GM21390 (cell line): ENCODE measurements around the gene VPS51.

Source experiments
- ATAC-seq: cut with Tn5 transposase; IDR thresholded peaks from one replicate; pipeline ENCODE4 v1.9.1; 2021; ENCODE audit not compliant: unreplicated experiment

Gene VPS51

GRCh38 chr11:65104628-65105027 is 8.6 kb downstream of the VPS51 start:
- no peak for ATAC-seq

GRCh38 chr11:65107078-65107477 is 11.1 kb downstream of the VPS51 start:
- no peak for ATAC-seq

GRCh38 chr11:65107751-65108468 is 11.9 kb downstream of the VPS51 start:
- ATAC-seq: no peak

- no peak for ATAC-seq
These were observed 12.6 kb downstream of the VPS51 start for GRCh38 chr11:65108469-65109123.

- no peak for ATAC-seq
These were observed 13.5 kb downstream of the VPS51 start for GRCh38 chr11:65109231-65110198.

GRCh38 chr11:65110354-65110861 is 14.4 kb downstream of the VPS51 start:
- ATAC-seq: peak; percentile 30

DNA sequence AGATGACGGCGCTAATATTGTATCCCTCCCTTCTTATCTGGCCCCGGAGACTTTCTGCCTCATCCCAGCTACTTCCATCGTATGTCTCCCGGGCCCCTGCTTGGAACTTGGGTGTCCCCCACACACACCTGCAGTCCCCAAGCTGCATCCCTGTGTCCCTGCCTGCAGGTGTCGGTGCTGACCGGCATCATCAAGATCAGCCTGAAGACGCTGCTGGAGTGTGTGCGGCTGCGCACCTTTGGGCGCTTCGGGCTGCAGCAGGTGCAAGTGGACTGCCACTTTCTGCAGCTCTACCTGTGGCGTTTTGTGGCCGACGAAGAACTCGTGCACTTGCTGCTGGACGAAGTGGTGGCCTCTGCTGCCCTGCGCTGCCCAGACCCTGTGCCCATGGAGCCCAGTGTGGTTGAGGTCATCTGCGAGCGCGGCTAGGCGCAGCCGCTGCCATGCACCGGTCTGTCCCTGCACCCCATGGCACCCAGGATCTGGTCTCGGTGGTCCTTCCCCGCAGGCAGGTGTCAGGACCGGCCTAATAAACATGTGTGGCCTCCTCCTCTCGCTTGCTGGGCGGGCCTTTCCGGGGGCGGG is 15.2 kb downstream of the VPS51 start:
- ATAC-seq: no peak

GRCh38 chr11:65111744-65112545 is 15.9 kb downstream of the VPS51 start, which contains the start of gene TM7SF2:
TSS of gene TM7SF2 (plus strand) at chr11:65111872. CDS start at chr11:65112016, 144 bp downstream.
- peak; percentile 58 for ATAC-seq

GRCh38 chr11:65112546-65113360 is 16.7 kb downstream of the VPS51 start:
- ATAC-seq: no peak

GRCh38 chr11:65113361-65113756 is 17.3 kb downstream of the VPS51 start:
- no peak for ATAC-seq

DNA sequence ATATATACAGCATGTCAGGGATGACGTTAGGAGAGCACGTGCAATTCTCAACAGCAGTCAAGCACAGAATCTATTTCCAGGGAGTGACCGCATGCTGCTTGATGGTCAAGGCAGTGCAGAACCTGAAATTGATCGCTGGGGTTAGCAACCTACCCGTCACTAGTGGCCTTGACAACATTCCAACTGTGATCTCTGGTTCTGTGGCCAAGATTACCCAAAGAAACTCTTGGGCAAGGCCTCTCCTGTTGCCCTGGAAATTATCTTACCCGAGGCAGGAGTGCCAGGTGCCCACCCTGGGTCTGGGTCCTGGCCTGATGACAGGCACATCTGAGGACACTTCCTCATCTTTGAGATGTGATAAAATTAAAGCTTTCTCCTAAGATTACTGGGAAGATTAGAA is 17.8 kb downstream of the VPS51 start:
- ATAC-seq: no peak

DNA sequence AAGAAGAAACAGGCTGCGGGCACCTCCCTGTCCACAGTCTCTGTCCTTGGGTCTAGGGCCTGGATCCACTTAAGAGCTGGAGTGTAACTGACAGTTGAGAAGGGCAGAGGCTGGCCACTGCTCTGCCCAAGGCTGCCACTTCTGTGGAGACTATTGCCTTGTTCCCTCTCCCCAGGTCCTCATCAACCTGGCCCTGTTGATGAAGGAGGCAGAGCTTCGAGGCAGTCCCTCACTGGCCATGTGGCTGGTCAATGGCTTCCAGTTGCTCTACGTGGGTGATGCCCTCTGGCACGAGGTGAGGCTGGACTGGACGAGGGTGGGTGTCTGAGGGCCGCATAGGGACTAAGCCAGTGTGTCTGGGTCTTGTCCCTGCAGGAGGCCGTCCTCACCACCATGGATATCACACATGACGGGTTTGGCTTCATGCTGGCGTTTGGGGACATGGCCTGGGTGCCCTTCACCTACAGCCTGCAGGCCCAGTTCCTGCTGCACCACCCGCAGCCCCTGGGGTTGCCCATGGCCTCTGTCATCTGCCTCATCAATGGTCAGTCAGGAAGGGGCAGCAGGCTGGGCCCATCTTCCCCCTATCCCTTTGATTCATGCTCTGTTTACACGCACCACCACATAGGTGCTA is 18.6 kb downstream of the VPS51 start:
- no peak for ATAC-seq

GRCh38 chr11:65115361-65116082 is 19.5 kb downstream of the VPS51 start:
- no peak for ATAC-seq

- no peak for ATAC-seq
These were observed 20.6 kb downstream of the VPS51 start for GRCh38 chr11:65116370-65117205.

DNA sequence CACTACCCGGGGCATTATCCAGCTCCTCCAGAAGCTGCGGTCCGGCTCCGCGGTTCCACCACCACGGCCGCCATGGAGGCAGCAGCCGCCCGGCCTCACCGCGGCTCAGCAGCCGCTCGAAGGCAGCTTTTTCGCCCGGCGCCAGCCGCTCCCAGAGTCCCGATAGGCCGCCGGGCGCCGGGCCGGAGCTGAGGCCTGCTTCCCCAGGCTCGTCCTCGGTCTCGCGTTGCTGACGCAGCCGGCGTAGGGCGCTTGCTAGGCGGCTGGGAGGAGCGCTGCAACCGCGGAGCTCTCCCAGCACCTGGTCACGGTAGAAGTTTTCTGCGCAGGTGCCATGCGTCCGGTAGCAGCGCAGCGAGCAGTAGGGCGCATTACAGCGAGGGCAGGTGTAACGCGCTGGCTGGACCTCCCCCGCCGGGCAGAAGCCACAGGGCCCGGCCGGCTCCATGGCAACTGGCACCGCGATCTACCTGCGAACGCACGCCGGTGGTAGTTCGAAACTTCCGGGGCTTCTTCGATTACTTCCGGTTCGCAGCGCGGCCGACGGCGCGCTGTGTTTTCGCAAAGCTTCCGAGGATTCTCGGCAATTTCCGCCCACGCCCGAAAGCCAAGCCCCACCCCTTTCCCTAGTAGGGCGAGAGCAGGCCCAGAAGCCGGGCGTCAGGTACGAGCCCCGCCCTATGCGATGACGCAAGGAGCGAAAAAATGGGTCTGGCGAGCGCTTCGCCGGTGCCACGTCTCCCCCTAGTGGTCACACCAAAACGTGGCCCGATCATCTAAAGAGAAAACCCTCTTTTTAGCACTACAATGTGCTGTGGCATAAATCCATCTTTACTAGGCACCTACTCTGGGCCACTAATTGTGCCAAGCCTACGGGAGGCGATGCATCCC is 21.4 kb downstream of the VPS51 start, which contains the start of gene ZNHIT2:
ZNHIT2 (minus strand) TSS at position 496 of the 891 bp plus-strand sequence; CDS start at position 448, 48 bp downstream.
- ATAC-seq: peak; percentile 53
